GM18505 (cell line): Measurements from ENCODE around the gene TSHB.

Source experiments
- ATAC-seq: cut with Tn5 transposase; IDR thresholded peaks from one replicate; pipeline ENCODE4 v1.9.1; 2021; ENCODE audit not compliant: unreplicated experiment
- POLR2A ChIP-seq: IDR thresholded peaks from 4 replicates; pipeline ENCODE4 v1.6.1; 2011; ENCODE audit warnings: borderline replicate concordance; ENCODE audit not compliant: insufficient read depth, insufficient read length; ENCODE audit errors: extremely low read depth

The TSHB gene

DNA sequence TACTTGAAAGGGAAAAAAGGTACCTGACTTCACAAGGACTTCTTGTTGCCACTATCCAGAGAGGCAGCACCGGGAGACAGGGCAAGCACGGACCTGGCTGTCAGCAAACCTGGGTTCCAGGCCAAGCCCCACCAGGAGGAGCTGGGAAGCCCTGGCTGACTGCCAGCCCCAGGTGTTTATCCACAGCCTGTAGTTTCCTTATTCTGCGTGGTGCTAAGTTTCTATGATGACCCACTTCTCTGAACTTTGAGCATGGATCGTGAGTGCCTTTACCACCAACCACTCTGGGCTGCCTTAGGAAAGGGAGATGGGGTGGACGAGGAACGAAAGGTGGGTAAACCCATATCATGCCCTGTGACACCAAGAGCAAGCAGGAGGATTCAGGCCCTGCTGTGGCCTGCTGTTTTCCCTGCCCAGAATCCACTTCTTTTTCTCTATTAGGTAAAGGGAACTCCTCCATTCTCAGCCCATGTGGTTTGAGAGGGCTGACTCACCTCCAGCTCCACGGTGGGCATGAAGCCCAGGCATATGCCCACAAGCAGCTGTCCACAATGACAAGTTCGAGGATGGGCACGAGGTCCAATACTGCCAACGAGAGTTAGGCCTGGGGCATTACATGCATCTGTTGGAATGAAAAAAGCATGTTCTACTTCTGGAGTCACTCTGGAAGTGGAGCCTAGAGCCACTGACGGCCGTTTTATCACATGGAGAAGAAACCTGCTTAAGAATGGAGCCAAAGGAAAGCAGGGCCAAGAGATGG lies 39.4 kb downstream of the TSHB start:
- TF ChIP-seq POLR2A: no peak
- ATAC-seq: no peak

DNA sequence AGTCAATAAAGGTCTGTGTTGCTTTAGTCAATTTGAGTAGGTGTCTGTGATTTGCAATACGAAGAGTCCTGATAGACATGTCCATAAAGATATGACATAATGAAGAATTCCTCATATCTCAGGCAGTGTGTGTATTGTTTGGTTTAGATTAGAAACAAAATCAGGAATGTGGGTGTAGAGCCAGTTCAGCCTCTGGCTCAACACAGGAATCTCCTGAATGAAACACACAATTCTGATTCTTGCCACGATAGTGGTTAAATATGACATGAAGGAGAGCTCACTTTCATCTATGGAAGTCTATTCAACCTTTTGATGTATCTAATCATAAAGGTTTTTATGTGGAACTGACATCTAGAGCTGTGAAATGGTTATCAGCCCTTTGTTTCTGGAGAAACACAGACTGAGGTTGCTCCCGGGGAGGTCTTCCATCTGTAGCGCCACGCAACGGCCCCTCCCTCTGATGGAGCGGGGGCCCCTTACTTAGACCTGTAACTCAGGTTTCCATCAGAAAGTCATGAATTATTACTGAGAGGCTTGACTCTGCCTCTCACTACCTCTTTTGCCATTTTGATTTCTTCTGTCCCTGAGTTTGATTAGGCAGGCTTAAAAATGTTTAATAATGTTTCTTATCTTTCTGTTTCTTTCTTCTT lies 40.2 kb downstream of the TSHB start:
- no peak for ATAC-seq
- TF ChIP-seq POLR2A: no peak

DNA sequence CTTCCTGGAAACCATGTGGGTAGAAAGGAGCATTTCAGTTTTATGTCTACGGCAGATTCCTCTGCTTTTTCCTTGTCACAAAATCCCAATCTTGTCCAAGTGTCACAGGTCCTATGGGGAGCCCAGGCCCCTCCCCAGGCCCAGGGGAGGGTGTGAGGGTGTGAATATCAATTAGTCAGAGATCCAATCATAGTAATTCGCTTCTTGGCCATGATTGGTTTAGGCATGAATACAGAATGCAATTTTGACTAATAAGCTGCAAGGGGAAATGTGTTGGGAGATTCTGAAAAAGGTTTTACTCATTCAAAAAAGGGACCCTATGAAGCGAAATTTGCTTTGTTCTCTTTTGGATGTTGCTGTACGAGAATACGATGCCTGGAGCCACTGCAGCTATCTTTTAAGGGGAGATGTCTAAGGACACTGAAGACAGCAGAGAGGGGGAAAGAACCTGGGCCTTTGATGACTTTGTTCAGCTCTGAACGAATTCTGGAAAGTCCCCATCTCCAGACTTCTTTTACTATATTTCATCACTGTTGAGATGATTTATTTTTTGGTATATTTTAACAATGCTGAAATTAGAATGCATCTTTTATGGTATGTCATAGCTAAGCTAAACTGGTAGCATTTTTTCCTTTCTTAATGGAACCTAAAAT lies 41.5 kb downstream of the TSHB start:
- no peak for ATAC-seq
- TF ChIP-seq POLR2A: no peak

DNA sequence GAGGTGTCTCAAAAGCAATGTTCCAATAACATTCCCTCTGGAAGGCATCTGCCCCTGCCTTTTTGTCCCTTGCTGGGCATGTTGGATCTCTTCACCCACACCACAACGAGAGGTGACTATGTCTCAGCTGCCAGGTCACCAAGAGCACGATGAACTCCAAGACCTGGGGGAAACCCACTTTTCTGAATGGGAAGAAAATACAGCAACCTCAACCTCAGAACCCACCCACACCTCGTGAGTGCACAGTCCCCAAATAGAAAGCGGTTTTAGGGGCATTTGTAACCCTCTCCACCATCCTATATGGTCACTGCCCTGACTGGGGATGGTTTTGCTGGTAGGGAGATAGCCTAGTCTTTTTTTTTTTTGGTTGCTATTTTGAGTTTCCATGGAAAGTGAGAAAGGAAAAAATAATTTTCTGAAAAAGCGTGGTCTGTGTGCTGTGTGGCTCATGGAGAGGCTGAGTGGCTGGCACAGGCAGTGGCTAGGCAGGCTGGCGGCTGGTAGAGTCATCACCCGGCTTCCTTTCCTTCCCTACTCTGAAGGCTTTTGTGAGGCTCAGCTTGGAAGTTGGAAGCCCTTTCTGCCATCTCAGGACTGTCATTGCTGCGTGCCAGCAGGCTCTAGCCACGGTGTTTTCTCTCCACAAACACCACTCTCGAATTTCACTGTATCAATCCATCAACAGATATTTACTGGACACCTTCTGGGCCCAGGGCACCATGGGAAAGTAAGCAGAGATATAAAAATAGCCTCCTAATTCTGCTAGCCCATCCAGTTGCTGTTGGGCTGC lies 43.9 kb downstream of the TSHB start:
- TF ChIP-seq POLR2A: no peak
- no peak for ATAC-seq

DNA sequence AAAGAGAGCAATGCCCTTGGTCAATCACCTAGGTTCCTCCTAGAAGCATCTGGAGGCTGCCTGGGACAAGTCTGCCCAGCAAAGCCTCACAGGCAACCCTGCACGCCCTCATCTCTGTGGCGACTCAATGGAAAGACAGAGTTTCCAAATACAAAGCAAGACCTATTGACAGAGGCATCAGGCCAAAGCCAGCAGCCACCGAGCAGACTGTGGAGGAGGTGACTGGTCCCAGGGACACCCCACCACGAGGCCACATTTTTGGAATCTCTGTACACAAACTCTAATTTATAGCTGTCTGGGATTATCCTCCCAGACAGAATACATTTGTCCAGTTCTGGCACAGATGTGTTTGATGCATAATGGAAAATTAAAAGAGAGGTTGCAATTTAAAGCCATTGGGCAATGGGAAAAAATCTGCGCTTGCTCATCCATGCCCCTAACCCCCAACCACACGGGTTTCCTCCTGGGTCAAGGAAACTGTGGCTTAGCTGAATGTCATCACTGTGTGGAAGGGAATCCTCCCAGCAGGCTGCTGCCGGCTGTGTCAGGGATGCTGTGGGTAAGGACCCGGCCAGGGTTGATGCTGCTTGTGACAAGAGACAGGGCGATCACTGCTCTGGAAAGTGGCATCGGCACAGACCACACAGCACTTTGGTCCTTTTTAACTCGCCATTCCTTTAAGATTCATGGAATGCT lies 45.4 kb downstream of the TSHB start:
- TF ChIP-seq POLR2A: no peak
- ATAC-seq: no peak

DNA sequence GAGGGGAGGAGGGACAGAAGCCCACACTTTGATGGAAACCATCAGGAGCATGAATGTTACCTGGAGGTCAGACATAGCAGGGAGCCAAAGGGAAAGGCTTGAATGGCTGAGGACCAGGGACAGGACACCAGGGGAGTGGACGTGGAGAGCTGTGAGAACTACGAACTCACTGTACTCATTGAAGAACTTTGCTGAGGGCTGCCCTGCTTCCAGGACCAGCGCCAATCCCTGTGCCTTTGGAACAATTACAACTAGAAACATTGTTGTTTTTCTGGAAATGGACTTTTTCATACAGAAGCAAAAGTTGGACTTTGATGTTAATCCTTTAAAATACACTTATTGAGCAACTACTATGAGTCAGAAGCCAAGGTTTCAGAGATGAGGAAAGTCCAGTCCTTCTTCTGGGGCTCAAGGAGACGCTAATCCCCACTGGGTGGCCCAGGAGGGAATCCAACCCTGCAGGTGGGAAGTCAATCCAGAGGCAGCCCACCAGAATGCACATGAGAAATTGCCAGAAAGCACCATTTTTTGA lies 46.8 kb downstream of the TSHB start:
- ATAC-seq: no peak
- no peak for TF ChIP-seq POLR2A

DNA sequence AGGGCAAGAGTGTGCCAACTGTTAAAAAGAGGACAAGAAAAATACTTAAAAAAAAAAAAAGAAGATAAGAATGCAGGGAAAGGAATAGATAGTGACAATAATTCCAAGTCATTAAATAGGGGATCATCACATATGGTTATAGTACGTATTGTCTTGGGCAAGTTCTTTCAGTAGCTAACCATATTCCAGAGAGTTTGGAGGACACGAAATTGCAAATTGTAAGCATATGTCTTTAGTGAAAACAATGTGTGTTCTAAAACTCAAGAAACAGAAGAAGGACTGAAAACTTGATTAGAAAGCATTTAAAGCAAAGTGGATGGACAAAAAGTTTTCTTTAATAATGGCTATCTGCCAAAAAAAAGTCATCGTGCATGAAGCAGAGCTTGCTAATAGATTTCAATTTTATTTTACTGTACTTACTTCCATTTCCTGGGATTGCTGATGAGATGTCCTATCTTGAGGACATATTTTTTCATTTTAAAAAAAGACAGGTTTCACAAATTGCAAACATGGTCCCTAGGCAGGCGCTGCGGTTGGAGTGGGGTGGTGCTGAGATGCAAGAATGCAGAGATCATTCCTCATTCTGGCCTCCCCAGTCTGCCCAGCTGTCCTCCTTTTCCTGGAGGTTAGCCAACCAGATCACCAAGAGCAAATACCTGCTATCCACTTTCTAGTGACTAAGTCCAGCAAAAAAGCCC lies 47.8 kb downstream of the TSHB start:
- no peak for TF ChIP-seq POLR2A
- ATAC-seq: no peak

DNA sequence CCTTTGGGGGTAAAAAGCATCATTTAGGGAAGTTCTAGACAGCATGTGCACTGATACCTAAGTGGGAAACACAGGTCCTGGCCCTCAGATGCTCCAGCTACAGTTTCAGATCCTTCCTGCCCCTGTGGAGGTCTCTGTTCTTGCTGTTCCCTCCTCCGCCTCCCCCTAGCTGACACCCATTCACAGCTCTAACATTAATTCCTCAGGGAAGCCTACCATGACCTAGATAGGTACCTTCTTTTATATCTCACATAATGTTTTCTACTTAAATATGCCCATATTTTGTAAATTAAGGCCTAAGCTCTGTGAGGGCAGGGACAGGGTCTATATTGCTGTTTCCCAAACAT lies 48.3 kb downstream of the TSHB start:
- ATAC-seq: no peak
- no peak for TF ChIP-seq POLR2A

DNA sequence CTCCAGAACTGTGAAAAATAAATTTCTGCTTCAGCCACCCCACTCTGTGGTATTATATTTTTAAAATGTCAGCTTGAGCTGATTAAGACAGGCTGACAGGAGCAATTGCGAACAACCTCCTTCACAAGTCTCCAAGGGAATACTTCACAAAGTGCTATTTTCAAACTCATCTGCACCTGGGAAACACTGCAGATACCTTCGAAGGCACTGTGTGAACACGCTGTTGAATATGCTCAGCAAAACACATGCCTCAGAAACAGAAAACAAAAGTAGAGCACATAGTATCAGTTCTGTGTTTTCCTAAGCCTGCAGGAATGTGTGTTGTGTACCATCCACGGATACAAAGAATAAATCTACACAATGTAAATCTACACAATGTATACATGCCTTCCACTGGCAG lies 49.1 kb downstream of the TSHB start:
- ATAC-seq: no peak
- TF ChIP-seq POLR2A: no peak

DNA sequence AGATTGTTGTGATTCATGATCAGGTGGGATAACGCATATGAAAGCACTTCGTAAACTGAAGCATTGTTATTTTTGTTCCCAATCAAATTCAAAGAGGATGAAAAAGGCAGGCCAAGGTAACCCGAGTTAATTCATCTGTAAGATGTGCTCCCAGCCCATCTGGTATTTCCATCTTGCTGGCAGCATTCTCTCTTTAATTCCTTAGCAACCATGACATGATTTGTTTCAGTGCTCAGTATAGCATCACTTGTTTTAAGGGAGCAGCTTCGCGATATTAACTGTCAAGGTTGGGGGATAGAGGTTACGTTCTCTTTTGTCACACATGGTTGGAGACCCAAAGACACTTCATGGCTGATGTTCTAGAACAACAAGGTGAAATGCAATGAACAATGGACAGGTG lies 53.3 kb downstream of the TSHB start:
- TF ChIP-seq POLR2A: no peak
- no peak for ATAC-seq
